Umbilical cord (tissue), 2 donors: ENCODE measurements around the gene WIPF2. TPM values are rescaled to one million over a fixed set of nuclear protein-coding genes. Genes with fewer than 3 reads are reported as not detected.
A peak's percentile ranks its signal among the peaks of the same experiment; 100 is the strongest.
"Not testable (repeated sequence)": the region's sequence is repeated elsewhere in the genome, so short reads cannot be mapped to it uniquely, and the experiment has no call there.

Experiments used
- DNase-seq: peaks from one replicate; pipeline ENCODE4 v3.0.0-alpha.2; 2015; ENCODE audit warnings: low spot score
- total RNA-seq: library from RNA; depleted of rRNA; stranded (reverse); fragments of >200 nt; gene quantifications from one replicate; pipeline ENCODE4 v1.2.3, GENCODE V29; 2014; ENCODE audit warnings: low replicate concordance; ENCODE audit not compliant: insufficient read depth

The WIPF2 gene
- total RNA-seq, 1 donor from 2014 or later: 7.0 TPM

GRCh38 chr17:40295488-40296436 lies 76.7 kb downstream of the WIPF2 start:
- DNase-seq: no peak

DNA sequence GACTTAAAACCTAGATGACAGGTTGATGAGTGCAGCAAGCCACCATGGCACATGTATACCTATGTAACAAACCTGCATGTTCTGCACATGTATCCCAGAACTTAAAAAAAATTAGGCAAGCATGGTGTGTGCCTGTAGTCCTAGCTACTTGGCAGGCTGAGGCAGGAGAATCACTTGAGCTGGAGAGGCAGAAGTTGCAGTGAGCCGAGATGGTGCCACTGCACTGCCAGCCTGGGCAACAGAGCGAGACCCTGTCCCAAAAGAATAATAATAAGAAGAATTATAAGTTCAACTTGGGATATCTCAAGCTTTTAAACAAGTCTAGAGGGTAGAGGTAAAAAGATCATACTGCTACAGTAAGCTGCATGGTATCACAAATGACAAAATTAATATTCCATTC lies 78.4 kb downstream of the WIPF2 start:
- no peak for DNase-seq

DNA sequence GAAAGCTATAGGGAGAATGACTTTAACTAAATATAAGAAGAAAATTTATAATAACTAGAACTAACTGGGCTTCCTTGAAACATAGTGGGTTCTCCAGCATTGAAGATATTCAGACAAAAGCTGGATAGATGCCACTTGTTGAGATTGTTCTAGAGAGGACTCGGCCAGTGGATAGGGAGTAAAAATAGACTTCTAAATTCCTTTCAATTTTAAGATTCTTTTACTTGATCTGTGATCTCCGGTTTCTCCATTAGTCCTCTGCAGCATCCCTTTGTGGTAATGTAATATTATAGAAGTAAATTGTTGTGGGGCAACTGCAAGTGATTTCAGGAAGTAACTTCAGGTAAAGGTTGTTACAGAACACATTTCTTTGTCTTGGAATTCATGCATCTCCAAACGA lies 79.6 kb downstream of the WIPF2 start:
- no peak for DNase-seq

DNA sequence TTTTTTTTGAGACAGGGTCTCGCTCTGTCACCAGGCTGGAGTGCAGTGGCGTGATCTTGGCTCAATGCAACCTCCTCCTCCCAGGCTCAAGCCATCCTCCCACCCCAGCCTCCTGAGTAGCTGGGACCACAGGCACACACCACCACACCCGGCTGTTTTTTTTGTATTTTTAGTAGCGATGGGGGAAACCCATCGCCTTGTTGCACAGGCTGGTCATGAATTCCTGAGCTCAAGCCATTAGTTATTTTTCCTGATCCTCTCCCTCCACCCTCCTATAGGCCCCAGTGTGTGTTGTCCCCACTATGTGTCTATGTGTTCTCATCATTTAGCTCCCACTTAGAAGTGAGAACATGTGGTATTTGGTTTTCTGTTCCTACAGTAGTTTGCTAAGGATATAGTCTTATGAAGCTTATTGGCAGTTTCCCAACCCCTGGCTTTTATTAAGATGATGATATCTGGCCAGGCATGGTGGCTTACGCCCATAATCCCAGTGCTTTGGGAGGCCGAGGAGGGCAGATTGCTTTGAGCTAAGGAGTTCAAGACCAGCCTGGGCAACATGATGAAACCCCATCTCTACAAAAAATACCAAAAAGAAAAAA lies 80.2 kb downstream of the WIPF2 start:
- DNase-seq: peak; percentile 85

GRCh38 chr17:40301315-40301714 lies 82.2 kb downstream of the WIPF2 start:
- DNase-seq: no peak

GRCh38 chr17:40303009-40303657 lies 84.0 kb downstream of the WIPF2 start:
- DNase-seq: peak; percentile 86

GRCh38 chr17:40303708-40304551 lies 84.8 kb downstream of the WIPF2 start:
- DNase-seq: peak; percentile 96

- not testable (repeated sequence) for DNase-seq
Observed at GRCh38 chr17:40304552-40304863, 85.4 kb downstream of the WIPF2 start.

DNA sequence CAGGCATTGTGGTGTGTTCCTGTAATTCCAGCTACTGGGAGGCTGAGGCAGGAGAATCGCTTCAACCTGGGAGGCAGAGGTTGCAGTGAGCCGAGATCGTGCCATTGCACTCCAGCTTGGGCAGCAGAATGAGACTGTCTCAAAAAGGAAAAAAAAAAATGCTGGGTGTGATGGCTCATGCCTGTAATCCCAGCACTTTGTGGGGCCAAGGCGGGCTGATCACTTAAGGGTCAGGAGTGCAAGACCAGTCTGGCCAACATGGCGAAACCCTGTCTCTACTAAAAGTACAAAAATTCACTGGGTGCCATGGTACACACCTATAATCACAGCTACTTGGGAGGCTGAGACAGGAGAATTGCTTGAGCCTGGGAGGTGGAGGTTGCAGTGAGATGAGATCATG lies 85.8 kb downstream of the WIPF2 start:
- not testable (repeated sequence) for DNase-seq

GRCh38 chr17:40306395-40306794 lies 87.3 kb downstream of the WIPF2 start:
- no peak for DNase-seq

DNA sequence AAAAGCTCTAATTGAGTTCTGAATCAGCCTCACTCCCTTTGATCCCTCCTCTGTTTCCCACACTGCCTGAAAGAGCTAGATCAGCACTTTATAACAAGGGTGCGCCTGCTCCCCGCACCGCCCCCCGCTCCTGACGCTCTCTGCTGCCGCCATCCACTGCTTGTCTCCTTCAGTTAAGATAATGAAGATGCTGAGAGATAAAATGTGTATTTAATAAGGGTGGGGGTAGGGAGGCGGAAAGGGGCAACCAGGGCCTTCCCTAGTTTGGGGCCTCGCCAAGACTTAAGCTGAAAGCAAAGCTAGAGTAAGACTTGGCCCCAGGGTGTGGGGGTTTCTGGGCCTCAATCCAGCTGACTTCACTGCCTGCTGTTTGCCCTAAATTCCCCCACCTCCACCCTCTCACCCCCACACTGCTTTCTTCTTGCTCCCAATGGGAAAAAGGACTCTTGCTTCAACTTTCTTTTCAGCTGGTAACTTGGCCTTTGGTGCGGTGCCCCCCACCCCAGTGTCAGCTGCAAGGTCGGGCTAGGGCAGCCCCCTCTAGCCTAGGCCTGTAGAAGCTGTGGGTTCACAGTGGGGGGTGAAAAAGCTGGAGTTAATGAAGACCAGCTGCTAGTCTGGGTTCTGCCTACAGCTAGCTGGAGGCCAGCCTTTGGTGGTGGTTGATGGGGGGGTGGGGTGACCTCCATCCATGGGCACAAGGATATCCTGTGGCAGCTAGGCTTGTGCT lies 88.1 kb downstream of the WIPF2 start:
- peak; percentile 97 for DNase-seq

- DNase-seq: peak; percentile 75
Observed at GRCh38 chr17:40307740-40308239, 88.7 kb downstream of the WIPF2 start.

DNA sequence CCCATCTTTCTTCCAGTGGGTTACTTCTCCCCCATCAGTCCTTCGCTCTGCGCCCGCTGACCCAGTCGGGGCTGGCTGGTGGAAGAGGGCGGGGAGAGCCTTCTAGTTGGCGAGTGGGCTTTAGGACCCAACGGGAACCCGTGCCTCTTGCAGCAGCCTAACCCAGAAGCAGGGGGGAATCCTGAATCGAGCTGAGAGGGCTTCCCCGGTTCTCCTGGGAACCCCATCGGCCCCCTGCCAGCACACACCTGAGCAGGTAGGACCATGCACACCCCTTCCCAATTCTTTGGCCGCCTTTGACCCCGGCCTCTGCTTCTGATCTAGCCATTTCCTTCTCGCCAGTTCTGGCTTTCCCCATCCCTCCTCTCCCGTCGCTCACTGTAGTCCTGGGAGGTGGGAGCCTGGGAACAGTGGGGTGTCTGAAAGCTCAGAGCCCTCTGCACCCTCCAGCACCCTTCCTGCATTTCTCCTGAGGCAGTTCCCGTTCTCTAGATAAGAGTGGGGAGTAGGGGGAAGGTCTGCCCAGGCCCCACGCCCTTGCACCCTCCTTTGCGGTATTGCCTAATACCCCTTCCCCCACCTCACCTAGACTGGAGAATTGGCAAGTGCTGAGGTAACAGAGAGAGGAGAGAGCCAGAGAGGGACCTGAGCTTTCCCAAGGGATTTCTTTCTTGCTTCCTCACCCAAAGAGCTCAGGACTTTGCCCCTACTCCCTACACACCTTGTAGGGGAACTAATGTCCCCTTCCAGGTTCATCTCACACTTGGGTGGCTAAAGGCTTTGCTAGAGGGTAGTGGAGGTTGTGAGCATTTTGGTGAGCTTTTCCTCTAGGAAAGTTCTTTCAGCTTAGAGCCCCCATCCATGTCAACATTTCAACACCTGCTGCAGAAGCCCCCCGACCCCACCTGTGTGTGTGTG lies 90.2 kb downstream of the WIPF2 start, which contains the start of gene RARA:
Gene RARA, plus strand, starts transcription at position 150 of the 918 bp plus-strand sequence. CDS start 22,039 bp downstream, outside the sequence.
- DNase-seq: peak; percentile 88

GRCh38 chr17:40309949-40310510 lies 90.9 kb downstream of the WIPF2 start:
- DNase-seq: no peak

DNA sequence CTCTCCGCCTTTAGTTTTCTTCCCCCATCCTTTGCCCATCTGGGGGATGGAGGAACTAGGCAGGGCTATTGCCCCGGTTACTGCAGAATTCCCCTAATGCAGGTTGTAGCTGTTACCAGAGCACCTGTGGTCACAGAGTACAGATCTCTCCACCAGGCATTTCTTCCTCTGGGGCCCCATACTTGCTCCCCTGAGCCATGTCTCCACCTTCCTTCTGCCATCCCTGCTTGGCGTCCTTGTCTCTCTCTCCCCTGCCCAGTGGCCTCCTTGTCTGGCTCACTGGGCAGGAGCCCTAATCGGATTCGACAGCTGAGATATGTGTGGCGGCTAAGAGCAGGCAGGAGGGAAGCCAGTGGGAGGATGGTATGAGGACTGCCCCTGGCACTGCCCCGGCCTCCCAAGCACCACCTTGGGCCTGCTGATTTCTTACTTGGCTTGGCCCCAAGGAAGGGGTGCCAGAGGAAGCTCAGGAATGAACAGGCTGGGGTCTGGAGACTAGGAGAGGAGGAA lies 91.8 kb downstream of the WIPF2 start:
- DNase-seq: no peak

- no peak for DNase-seq
Observed at GRCh38 chr17:40311575-40311974, 92.5 kb downstream of the WIPF2 start.

DNA sequence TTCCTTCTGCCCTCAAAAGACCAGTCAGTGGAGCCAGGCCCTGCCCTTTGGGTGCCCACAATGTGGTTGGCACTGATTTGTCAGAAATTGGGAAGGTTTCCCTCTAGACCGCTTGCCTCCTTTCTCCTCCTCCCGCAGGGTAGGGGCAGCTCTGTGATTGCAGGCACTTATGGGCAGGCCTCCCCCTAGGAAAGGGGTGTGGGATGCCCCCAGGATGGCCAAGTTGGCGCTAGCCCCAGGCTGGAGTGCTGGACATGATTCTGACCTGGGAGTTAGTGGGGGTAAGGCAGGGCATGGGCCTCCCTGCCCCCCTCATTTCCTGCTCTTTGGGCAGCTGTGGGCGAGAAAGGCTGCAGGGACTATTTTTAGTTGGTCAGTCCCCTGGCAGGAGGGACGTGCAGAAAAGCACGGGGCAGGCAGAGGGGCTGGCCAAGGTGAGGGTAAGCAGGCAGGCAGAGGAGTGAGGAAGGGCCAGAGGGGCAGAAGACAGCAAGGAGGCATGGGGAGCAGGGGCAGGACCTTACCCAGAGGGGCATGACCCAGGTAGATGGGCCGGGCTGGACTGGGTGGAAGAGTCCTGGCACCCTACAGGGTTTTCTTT lies 93.1 kb downstream of the WIPF2 start:
- DNase-seq: no peak

DNA sequence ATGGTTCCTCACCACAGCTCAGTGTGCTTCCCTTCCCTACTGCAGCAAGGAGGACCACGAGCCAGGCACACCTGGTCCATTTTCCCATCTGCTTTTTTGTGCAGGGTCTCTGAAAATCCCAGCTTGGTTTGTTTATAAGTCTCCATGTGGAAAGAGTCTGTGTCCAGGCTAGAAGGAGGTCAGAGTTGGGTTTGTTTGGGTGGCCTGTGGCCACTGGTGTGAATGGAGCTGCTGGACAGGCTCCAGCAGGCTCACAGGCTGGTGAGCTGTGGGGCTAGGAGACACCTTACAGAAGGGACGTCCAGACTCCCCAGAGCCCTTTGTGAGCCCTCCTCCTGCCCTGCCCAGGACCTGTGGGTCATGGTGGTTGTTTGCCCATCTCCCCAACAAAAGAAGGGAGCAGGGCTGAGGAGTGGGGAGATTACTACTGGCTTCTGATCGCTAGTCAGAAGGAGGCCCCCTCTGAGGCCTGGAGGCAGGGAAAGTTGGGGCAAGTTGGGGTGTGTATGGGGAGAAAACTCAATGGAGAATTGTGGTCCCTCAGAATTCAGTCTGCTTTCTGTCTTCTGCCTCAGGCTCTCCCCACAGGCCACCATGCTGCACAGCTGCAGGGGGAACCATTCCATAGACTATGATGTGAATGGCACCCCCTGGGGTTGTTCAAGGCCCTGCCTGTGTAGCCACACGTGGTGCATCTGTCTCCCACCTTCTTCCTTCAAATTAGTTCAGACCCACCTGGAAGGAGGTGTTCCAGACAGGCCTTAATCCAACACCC lies 94.0 kb downstream of the WIPF2 start:
- DNase-seq: no peak
